Activated CD8-positive, alpha-beta T cell treated with anti-CD3 and anti-CD28 coated beads for 36 hours (primary cell): ENCODE results near the gene KPTN. TPM values are rescaled to one million over a fixed set of nuclear protein-coding genes. Genes with fewer than 3 reads are reported as not detected.

Experiments
- ATAC-seq: fragments of 200-7000 bp; cut with Tn5 transposase; one replicate; pipeline ENCODE4 v1.10.0; 2021; ENCODE audit warnings: mild to moderate bottlenecking, moderate library complexity
- CTCF ChIA-PET: fragments of 350-600 bp; sonication (Branson Sonifier 250); formaldehyde crosslinking; loops from one replicate; lab custom pipeline; 2021; ENCODE audit warnings: antibody characterized with exemption; lab: Charles Lee
- POLR2A ChIA-PET: fragments of 350-600 bp; sonication (Branson Sonifier 250); formaldehyde crosslinking; loops from one replicate; lab custom pipeline; 2021; ENCODE audit warnings: antibody characterized with exemption; lab: Charles Lee
- DNase-seq: peaks from one replicate; pipeline ENCODE4 v3.0.0-alpha.2; 2020
- H3K27ac Mint-ChIP-seq: one replicate; pipeline ENCODE4 v1.8.0; 2021; ENCODE audit warnings: mild to moderate bottlenecking, mixed read lengths
- H3K27me3 Mint-ChIP-seq: one replicate; pipeline ENCODE4 v1.8.0; 2021; ENCODE audit warnings: mixed read lengths
- H3K36me3 Mint-ChIP-seq: one replicate; pipeline ENCODE4 v1.8.0; 2021; ENCODE audit warnings: low read depth, mixed read lengths
- H3K4me1 Mint-ChIP-seq: one replicate; pipeline ENCODE4 v1.8.0; 2021; ENCODE audit warnings: low read depth, mixed read lengths
- H3K4me3 Mint-ChIP-seq: one replicate; pipeline ENCODE4 v1.8.0; 2021; ENCODE audit warnings: mild to moderate bottlenecking, moderate library complexity, mixed read lengths
- H3K9me3 Mint-ChIP-seq: one replicate; pipeline ENCODE4 v1.8.0; 2021; ENCODE audit warnings: mixed read lengths
- intact Hi-C: fragments of 100-400 bp; cut with micrococcal nuclease; formaldehyde crosslinking; loops from one replicate; pipeline ENCODE4 v1.10.0; 2022
- total RNA-seq, 2 experiments: library from RNA; stranded (reverse); gene quantifications; one replicate each; pipeline ENCODE4 v1.2.3, GENCODE V29; 2021
- TF ChIP-seq, protein P1 (sequence below): fragments of 200-600 bp; IDR thresholded peaks from one replicate; pipeline ENCODE4 v1.8.0; 2022; ENCODE audit warnings: antibody characterized with exemption, mild to moderate bottlenecking

KPTN gene
- total RNA-seq, 2 experiments from 2014 or later, result 10.4 to 11.0 TPM

GRCh38 chr19:47523473-47523872 lies 39.5 kb upstream of the KPTN start:
- POLR2A ChIA-PET, result interaction anchor here (0.9 to 1.1 kb wide), 2 partner anchors 14 to 23 kb away, joined by 3 to 4 read pairs; no protein-coding TSS in a partner anchor
- intact Hi-C loops, result no loop called here
- ATAC-seq, result no peak

GRCh38 chr19:47521473-47522180 lies 37.6 kb upstream of the KPTN start:
- TF ChIP-seq, protein P1, sequence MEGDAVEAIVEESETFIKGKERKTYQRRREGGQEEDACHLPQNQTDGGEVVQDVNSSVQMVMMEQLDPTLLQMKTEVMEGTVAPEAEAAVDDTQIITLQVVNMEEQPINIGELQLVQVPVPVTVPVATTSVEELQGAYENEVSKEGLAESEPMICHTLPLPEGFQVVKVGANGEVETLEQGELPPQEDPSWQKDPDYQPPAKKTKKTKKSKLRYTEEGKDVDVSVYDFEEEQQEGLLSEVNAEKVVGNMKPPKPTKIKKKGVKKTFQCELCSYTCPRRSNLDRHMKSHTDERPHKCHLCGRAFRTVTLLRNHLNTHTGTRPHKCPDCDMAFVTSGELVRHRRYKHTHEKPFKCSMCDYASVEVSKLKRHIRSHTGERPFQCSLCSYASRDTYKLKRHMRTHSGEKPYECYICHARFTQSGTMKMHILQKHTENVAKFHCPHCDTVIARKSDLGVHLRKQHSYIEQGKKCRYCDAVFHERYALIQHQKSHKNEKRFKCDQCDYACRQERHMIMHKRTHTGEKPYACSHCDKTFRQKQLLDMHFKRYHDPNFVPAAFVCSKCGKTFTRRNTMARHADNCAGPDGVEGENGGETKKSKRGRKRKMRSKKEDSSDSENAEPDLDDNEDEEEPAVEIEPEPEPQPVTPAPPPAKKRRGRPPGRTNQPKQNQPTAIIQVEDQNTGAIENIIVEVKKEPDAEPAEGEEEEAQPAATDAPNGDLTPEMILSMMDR, result no peak
- ATAC-seq (peak; percentile 7), DNase-seq (no peak)
- H3K36me3 Mint-ChIP-seq, result no peaks in the 10 kb centered on the region
- no peak overlapping the region for H3K27ac Mint-ChIP-seq
- ChIA-PET CTCF (interaction anchor here (0.9 to 1.4 kb wide), 2 partner anchors 85 to 191 kb away, joined by 3 to 4 read pairs; no protein-coding TSS in a partner anchor), POLR2A (interaction anchor here (0.9 to 3.6 kb wide), 4 partner anchors 15 to 79 kb away, joined by 3 to 11 read pairs (median 4); partner anchors contain the start of gene KPTN)
- no peak overlapping the region for H3K4me3 Mint-ChIP-seq
- peaks cover 36% of the 10 kb centered on the region for H3K4me1 Mint-ChIP-seq
- no peaks in the 10 kb centered on the region for H3K9me3 Mint-ChIP-seq
- H3K27me3 Mint-ChIP-seq, result peaks cover 7% of the 10 kb centered on the region
- intact Hi-C loops, result no loop called here

More at GRCh38 chr19:47523473-47523872, 39.5 kb upstream of the KPTN start:
- H3K4me3 Mint-ChIP-seq, result no peak overlapping the region
- CTCF ChIA-PET, result interaction anchor here (1.4 to 1.9 kb wide), 4 partner anchors 8 to 174 kb away, joined by 4 to 8 read pairs (median 4); partner anchors contain the start of gene NAPA
- peaks cover 19% of the 10 kb centered on the region for H3K4me1 Mint-ChIP-seq
- no peak overlapping the region for H3K27ac Mint-ChIP-seq
- H3K27me3 Mint-ChIP-seq, result peaks cover 7% of the 10 kb centered on the region
- no peaks in the 10 kb centered on the region for H3K36me3 Mint-ChIP-seq
- no peak for DNase-seq
- TF ChIP-seq, protein P1, result no peak
- H3K9me3 Mint-ChIP-seq, result no peaks in the 10 kb centered on the region

DNA sequence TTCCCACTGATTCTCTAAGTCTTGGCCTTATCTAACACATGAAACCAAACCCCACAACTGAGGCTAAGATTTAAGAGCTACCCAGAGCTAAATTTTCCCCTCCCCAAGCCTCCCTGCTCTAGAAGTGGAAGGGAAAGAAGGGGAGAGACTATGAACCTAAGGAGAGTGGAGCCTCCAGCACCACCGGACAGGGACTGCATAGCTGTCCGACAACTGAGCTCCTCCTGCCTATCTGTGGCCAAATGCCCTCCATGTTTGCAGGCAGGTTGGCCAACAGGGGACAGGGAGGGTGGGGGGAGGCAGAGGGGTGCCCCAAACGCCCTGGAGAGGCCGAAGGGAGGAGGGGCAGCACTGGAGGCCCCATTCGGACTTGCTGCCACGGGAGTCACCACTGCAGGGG lies 36.8 kb upstream of the KPTN start:
- ATAC-seq (no peak), DNase-seq (no peak)
- Mint-ChIP-seq H3K9me3 (no peaks in the 10 kb centered on the region), H3K27ac (no peak overlapping the region), H3K27me3 (peaks cover 7% of the 10 kb centered on the region), H3K36me3 (no peaks in the 10 kb centered on the region), H3K4me3 (no peak overlapping the region), H3K4me1 (peaks cover 44% of the 10 kb centered on the region)
- CTCF ChIA-PET, result interaction anchor here (1.0 to 1.4 kb wide), 2 partner anchors 13 to 84 kb away, joined by 3 read pairs; no protein-coding TSS in a partner anchor
- POLR2A ChIA-PET, result interaction anchor here (3.6 kb wide), 1 partner anchor 80 kb away, joined by 11 read pairs; no protein-coding TSS in a partner anchor
- intact Hi-C loops, result no loop called here
- TF ChIP-seq, protein P1, result no peak

GRCh38 chr19:47520343-47520806 lies 36.4 kb upstream of the KPTN start:
- TF ChIP-seq, protein P1, result no peak
- ChIA-PET CTCF (interaction anchor here (1.0 to 1.4 kb wide), 3 partner anchors 13 to 236 kb away, joined by 3 to 4 read pairs (median 3); no protein-coding TSS in a partner anchor), POLR2A (interaction anchor here (3.6 kb wide), 1 partner anchor 81 kb away, joined by 11 read pairs; no protein-coding TSS in a partner anchor)
- H3K4me1 Mint-ChIP-seq, result peaks cover 49% of the 10 kb centered on the region
- no peak overlapping the region for H3K4me3 Mint-ChIP-seq
- no peak overlapping the region for H3K27ac Mint-ChIP-seq
- DNase-seq (no peak), ATAC-seq (no peak)
- H3K27me3 Mint-ChIP-seq, result peaks cover 7% of the 10 kb centered on the region
- H3K36me3 Mint-ChIP-seq, result no peaks in the 10 kb centered on the region
- intact Hi-C loops, result no loop called here
- no peaks in the 10 kb centered on the region for H3K9me3 Mint-ChIP-seq
